SK-N-SH (cell line): ENCODE measurements around the gene CACNA1E.

Experiments used
- CTCF ChIP-seq: fragments of 200-600 bp; sonication (generic); IDR thresholded peaks from 2 replicates; pipeline ENCODE4 v1.6.1; 2017; ENCODE audit warnings: antibody characterized with exemption, mild to moderate bottlenecking, moderate library complexity
- TF ChIP-seq, protein P1 (sequence below): IDR thresholded peaks from 2 replicates; pipeline ENCODE4 v1.6.1; 2012; ENCODE audit warnings: mild to moderate bottlenecking, low read depth, low read length, moderate library complexity

DNA sequence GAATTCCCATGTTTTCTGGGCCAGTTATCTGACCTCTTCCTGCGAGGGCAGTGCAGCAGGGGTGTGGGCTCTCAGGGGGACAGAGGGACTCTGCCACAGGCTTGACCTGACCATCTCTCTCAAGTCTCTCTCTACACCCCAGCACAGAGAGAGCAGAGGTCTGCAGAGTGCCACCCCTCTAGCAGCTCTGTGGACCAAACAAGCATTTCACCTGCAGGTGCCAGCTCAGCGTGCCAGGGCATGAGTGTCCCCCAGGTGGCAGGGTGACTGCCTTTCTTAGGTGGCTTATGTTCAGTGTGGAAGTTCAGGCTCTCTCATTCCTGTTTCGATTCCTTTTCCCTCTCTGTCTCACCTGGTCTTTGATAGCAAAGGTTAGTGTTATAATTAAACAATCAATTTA, 191.3 kb downstream of the CACNA1E start:
- no peak for TF ChIP-seq CTCF
- TF ChIP-seq, protein P1, sequence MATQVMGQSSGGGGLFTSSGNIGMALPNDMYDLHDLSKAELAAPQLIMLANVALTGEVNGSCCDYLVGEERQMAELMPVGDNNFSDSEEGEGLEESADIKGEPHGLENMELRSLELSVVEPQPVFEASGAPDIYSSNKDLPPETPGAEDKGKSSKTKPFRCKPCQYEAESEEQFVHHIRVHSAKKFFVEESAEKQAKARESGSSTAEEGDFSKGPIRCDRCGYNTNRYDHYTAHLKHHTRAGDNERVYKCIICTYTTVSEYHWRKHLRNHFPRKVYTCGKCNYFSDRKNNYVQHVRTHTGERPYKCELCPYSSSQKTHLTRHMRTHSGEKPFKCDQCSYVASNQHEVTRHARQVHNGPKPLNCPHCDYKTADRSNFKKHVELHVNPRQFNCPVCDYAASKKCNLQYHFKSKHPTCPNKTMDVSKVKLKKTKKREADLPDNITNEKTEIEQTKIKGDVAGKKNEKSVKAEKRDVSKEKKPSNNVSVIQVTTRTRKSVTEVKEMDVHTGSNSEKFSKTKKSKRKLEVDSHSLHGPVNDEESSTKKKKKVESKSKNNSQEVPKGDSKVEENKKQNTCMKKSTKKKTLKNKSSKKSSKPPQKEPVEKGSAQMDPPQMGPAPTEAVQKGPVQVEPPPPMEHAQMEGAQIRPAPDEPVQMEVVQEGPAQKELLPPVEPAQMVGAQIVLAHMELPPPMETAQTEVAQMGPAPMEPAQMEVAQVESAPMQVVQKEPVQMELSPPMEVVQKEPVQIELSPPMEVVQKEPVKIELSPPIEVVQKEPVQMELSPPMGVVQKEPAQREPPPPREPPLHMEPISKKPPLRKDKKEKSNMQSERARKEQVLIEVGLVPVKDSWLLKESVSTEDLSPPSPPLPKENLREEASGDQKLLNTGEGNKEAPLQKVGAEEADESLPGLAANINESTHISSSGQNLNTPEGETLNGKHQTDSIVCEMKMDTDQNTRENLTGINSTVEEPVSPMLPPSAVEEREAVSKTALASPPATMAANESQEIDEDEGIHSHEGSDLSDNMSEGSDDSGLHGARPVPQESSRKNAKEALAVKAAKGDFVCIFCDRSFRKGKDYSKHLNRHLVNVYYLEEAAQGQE: no peak
